Measurements from ENCODE around the gene TNFRSF11A.

TNFRSF11A gene

GRCh38 chr18:62366992-62367391 lies 41.9 kb downstream of the TNFRSF11A start:
- no peak for DNase-seq (ENCODE audit: low read depth)
- no peak for TF ChIP-seq CTCF (IDR thresholded peaks at IDR 0.05; ENCODE audit: low read length, missing control alignments)
- H3K4me3 ChIP-seq (replicated peaks; ENCODE audit: low read depth, low read length): no peak overlapping the region

- no peak overlapping the region for H3K4me3 ChIP-seq (replicated peaks; ENCODE audit: low read depth, low read length)
- DNase-seq (ENCODE audit: low read depth): no peak
- no peak for TF ChIP-seq CTCF (IDR thresholded peaks at IDR 0.05; ENCODE audit: low read length, missing control alignments)
These were observed 43.0 kb downstream of the TNFRSF11A start for GRCh38 chr18:62368100-62368499.

DNA sequence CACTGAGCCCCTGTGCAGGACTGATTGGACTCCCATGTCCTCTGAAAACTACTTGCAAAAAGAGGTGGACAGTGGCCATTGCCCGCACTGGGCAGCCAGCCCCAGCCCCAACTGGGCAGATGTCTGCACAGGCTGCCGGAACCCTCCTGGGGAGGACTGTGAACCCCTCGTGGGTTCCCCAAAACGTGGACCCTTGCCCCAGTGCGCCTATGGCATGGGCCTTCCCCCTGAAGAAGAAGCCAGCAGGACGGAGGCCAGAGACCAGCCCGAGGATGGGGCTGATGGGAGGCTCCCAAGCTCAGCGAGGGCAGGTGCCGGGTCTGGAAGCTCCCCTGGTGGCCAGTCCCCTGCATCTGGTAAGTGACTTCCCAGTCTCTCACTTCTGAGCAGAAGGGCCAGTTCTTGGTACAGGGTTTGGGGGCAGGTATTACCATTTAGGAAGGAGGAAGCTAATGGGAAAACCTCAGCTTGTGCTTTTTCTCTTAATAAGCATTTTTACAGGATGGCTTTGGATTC lies 44.1 kb downstream of the TNFRSF11A start:
- H3K4me3 ChIP-seq (replicated peaks; ENCODE audit: low read depth, low read length): no peak overlapping the region
- TF ChIP-seq CTCF (IDR thresholded peaks at IDR 0.05; ENCODE audit: low read length, missing control alignments): no peak
- no peak for DNase-seq (ENCODE audit: low read depth)

DNA sequence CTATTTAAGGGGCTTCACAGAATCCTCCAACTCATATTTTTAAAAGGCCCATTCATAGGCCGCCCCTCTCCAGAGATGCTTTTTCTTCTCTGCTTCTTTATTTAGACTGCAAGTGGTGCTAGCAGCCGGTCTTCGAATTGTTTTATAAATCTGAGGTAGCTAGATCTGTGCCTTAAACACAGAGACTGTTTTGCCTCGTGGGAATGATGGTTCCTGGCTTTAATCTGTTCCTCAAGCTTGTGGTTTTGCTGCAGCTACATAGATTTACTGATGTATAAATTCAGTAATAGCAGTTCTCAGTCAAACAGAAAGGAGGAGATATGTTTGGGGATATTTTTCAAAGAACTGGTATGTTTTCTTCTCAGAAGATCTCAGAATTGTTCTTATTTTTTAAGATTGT lies 45.3 kb downstream of the TNFRSF11A start:
- no peak for DNase-seq (ENCODE audit: low read depth)
- TF ChIP-seq CTCF (IDR thresholded peaks at IDR 0.05; ENCODE audit: low read length, missing control alignments): no peak
- no peak overlapping the region for H3K4me3 ChIP-seq (replicated peaks; ENCODE audit: low read depth, low read length)

- DNase-seq (ENCODE audit: low read depth): no peak
- no peak for TF ChIP-seq CTCF (IDR thresholded peaks at IDR 0.05; ENCODE audit: low read length, missing control alignments)
These were observed 46.3 kb downstream of the TNFRSF11A start for GRCh38 chr18:62371436-62371835.

GRCh38 chr18:62372156-62372555 lies 47.0 kb downstream of the TNFRSF11A start:
- TF ChIP-seq CTCF (IDR thresholded peaks at IDR 0.05; ENCODE audit: low read length, missing control alignments): no peak
- no peak for DNase-seq (ENCODE audit: low read depth)
- no peak overlapping the region for H3K4me3 ChIP-seq (replicated peaks; ENCODE audit: low read depth, low read length)

More at GRCh38 chr18:62371436-62371835, 46.3 kb downstream of the TNFRSF11A start:
- H3K4me3 ChIP-seq (replicated peaks; ENCODE audit: low read depth, low read length): no peak overlapping the region

DNA sequence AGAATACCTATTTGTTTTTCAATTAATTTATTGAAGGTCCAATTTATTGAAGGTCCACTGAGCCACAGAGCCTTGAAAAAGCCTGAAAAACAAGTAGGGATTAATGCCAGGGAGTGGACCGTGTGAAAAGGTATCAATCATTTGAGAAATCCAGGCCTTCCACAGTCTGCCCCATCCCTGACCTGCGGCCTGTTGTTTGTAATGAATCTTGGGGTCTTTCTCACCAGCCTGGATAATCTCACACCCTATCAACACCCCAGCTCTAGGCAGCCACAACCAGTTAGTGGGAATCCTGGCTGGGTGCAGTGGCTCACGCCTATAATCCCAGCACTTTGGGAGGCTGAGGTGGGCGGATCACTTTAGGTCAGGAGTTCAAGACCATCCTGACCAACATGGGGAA lies 47.8 kb downstream of the TNFRSF11A start:
- DNase-seq (ENCODE audit: low read depth): no peak
- TF ChIP-seq CTCF (IDR thresholded peaks at IDR 0.05; ENCODE audit: low read length, missing control alignments): no peak

More for the DNA sequence above, 47.8 kb downstream of the TNFRSF11A start:
- no peak overlapping the region for H3K4me3 ChIP-seq (replicated peaks; ENCODE audit: low read depth, low read length)

Measured in fibroblast of pulmonary artery (primary cell).